ENCODE results near the gene LGMN.

Gene LGMN

DNA sequence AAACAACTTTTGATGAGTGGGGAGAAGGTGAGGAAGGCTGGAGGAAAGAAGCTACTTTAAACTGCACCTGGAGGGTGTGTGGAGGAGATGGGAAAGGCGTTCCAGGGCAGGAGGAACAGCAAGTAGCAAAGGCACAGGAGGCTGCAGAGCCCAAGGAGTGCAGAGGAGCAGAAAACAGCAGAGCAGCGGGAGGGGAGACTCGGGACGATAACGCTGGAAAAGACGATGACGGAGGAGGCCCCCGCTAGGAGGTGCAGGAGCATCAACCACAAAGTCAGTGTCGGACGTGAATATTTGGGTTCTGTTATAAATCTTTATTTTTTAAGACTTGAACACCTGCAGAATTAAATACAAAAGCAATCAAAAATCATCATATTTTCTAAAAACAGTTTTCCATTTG, 44.9 kb downstream of the LGMN start:
- no peak overlapping the region for H3K27ac ChIP-seq
- DNase-seq (ENCODE audit: low read depth, low spot score), result no peak

- H3K27ac ChIP-seq, result no peak overlapping the region
- no peak for DNase-seq (ENCODE audit: low read depth, low spot score)
These were observed 45.9 kb downstream of the LGMN start for GRCh38 chr14:92702441-92702918.

DNA sequence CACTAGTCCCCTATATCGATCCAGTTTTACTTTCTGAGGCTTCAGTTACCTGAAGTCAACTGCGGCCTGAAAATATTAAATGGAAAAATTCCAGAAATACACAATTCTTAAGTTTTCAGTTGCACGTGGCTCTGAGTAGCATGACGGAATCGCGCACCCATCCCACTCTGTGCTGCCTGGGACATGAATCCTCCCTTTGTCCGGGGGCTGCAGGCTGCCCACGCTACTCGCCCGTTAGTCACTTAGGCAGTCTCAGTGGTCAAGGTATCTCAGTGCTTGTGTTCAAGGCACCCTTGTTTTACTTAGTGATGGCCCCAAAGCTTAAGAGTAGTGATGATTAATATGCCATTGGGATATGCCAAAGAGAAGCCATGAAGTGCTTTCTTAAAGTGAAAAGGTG, 46.6 kb downstream of the LGMN start:
- no peak overlapping the region for H3K27ac ChIP-seq
- no peak for DNase-seq (ENCODE audit: low read depth, low spot score)

DNA sequence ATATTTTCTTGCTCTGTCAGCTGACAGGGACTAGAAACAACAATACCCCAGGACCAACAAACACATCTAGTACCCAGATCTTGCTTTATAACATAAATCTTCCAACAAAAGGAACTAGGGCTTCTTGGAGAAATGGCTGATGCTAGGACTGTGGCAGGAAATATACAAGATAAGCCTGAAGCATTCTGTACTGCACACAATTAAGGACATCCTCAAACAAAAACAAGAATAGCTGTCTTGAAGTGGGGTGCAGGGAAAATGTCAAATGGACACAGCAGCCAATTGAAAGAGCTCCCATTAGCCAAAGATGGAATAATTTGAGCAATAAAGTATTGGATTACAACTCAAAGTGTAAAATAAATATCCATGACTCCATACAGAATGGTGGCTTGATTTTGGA, 50.0 kb downstream of the LGMN start:
- H3K27ac ChIP-seq, result no peak overlapping the region
- DNase-seq (ENCODE audit: low read depth, low spot score), result no peak

DNA sequence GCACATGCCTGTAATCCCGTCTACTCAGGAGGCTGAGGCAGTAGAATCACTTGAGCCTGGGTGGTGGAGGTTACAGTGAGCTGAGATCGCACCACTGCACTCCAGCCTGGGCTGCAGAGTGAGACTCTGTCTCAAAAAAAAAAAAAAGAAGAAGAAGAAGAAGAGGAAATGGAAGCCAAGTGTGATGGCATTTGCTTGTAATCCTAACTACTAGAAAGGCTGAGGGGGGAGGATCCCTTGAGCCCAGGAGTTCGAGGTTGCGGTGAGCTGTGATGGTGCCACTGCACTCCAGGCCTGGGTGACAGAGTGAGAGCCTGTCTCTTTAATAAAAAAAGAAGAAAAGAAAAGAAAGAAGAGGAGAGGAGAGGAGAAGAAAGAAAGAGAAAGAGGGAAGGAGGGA, 52.1 kb downstream of the LGMN start:
- no peak for DNase-seq (ENCODE audit: low read depth, low spot score)
- H3K27ac ChIP-seq, result no peak overlapping the region

DNA sequence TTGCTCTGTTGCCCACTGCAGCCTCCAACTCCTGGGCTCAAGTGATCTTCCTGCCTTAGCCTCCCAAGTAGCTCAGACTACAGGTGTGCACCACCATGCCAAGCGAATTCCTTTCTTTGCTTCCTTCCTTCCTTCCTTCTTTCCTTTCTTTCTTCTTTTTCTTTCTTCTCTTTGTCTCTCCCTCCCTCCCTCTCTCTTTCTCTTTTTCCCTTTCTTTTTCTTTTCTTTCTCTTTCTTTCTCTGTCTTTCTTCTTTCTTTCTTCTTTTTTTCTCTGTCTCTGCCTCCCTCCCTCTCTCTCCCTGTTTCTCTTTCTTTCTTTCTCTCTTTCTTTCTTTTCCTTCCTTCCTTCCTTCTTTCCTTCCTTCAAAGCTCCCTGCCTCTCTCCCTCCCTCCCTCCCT, 52.9 kb downstream of the LGMN start:
- DNase-seq (ENCODE audit: low read depth, low spot score), result no peak
- no peak overlapping the region for H3K27ac ChIP-seq

GRCh38 chr14:92694807-92695206, 53.6 kb downstream of the LGMN start:
- H3K27ac ChIP-seq, result no peak overlapping the region
- no peak for DNase-seq (ENCODE audit: low read depth, low spot score)

DNA sequence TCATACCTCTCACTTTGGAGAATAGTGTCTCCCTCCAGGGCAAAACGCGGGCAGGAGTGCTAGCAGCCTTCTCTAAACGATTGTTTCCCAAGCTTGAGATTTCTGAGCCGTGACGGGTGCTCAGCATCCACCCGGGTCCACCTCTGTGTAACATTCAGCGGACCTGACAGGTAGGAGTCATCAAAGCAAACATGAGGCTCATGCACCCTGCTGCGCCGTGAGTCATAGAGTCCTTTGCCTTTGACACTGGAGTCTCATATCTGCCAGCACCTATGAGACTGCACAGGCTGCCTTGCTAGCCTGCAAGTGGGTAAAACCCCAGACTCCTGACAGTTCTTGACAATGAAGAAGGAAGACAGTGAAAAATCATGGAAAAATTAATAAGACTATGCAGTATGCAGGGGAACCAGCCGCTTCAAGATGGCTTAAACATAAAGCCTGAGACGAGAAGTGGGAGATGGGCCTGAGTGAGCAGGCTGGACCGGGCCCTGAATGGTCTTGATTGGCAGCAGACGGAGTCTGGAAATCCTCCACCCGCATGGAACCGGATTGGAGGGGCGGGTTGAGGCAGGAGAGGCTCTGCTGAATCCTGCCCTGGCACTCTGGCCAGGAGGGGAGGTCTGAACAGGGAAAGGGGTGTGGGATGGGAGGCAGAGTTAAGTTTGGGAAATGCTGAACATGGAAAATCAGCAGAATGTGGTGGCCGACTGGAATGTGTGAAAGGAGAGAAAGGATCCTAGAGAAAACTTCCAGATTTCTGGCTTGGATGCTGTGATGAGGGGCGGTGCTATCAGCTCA, 54.2 kb downstream of the LGMN start:
- no peak overlapping the region for H3K27ac ChIP-seq
- no peak for DNase-seq (ENCODE audit: low read depth, low spot score)

DNA sequence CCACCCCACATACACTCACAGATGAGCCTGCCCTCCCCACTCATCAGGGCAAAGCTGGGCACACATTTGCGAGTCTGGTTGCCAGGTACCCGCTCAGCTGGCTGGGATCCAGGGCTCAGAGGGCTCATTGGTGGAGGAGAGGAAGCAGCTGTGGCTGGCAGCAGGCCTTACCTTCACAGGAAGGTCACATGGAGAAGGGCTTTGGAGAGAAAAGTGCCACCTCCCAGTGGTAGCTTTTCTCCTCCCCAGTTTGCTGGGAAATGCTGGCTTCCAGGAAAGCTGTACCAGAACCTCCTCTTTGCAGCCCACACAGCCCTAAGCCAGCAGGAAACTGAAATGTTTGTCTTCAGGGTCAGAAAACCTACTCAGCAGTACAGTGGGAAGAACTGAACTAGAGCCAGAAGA, 55.6 kb downstream of the LGMN start:
- no peak overlapping the region for H3K27ac ChIP-seq
- no peak for DNase-seq (ENCODE audit: low read depth, low spot score)

DNA sequence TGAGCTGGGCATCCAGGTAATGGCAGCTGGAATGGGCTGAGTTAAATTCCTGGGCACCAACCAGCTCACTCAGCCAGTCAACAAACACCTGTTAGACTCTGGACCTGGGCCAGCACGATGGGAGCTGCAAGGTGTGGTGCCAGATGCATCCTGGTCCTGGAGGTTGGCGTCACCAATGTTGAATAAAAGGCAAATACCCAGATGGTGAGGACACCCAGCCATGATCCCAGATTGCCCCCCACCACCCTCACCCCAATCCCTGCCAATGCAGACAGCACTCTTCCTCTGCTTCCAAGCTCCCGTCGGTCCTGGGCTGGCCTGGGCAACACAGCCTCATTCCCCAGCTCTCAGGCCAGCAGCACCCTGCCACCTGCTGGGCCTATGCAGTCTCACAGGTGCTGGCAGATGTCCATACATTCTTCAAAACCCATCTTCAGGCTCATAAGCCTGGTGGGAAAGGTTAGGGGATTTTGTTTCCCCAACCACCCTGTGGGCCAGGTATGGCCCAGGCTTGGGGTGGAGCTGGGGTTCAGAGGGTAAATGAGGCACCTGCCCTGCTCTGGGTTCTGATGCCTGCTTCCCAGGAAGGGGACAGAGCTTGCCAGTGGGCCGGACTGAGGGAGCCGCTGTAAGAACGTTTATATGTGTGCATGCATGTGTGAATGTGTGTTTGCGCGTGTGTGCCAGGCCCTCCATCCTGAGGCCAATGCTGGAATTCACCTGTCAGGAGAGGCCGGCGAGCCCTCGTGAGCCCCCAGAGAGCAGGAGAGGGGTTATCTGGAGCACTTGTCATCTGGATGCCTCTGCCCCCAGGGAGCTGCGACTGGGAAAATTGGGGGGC, 58.0 kb downstream of the LGMN start:
- no peak for DNase-seq (ENCODE audit: low read depth, low spot score)
- H3K27ac ChIP-seq, result no peak overlapping the region

DNA sequence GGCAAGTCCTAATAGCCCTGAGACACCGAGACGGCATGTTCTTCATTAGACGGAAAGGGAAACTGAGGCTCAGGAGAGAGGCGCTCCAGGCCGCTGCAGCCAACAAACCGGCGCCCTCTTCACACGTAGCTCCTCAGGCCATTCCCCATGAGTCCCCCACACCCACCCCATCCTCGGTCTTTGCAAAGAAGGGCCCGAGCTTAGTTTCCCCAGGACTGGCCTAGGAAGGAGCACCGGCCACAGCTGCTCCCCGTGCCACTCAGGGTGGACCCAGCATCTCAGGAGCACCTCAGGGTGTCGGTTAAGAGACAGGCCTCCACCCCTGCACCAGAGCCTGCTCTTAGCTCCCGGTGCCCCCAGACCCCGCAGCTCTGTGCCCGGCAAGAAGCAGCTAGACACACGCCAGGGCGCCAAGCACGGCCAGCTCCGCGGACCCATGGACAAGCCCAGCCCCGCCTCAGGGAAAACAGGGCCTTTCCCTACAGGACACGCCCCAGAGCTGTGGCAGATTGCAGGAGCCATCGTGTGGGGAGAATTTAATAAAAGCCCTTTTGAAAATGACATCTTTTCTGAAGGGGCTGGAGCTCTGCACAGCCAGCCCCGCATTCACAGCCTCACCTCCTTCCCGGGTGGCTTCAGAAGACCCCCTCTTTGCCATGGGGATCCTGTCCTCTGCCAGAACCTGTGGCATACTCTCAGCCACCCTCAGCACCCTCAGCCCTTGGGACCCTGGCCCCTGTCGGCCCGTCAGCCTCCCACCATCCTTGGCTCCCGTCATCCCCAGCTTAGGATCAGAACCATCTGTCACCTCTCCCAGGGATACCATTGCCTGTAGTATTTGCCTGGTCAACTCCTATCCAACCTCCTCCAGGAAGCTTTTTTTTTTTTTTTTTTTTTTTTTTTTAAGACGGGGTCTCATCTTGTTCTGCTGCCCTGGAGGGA, 59.7 kb downstream of the LGMN start:
- no peak overlapping the region for H3K27ac ChIP-seq
- DNase-seq (ENCODE audit: low read depth, low spot score), result no peak

GRCh38 chr14:92687681-92688433, 60.6 kb downstream of the LGMN start:
- no peak overlapping the region for H3K27ac ChIP-seq
- no peak for DNase-seq (ENCODE audit: low read depth, low spot score)

DNA sequence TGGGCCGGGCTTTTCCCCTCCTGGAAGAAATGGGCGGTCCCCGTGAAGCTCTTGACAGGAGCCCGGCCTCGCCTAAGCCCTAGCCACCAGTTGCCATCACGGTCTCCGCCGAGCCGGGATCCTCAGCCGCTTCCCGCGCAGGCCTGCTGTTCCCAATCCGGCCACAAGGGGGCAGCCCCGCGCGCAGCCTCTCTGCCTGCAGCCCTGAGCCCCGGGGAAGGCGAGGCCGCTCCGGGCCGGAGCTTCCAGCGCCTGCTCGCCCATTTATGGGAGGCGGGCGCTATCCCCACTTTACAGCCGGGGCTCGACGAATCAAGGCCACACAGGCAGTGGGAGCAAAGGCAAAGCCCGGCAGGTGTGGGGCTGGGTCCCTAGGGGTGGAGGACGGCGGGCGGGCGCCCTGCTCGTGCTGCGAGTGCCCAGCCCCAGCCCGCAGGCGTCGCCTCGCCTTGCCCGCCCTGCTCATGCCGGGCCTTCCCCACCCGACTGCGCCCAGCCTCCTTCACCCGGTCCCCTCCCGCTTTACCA, 61.5 kb downstream of the LGMN start:
- no peak overlapping the region for H3K27ac ChIP-seq
- DNase-seq (ENCODE audit: low read depth, low spot score), result no peak

- DNase-seq (ENCODE audit: low read depth, low spot score), result no peak
- no peak overlapping the region for H3K27ac ChIP-seq
These were observed 62.0 kb downstream of the LGMN start for GRCh38 chr14:92686411-92686899.

DNA sequence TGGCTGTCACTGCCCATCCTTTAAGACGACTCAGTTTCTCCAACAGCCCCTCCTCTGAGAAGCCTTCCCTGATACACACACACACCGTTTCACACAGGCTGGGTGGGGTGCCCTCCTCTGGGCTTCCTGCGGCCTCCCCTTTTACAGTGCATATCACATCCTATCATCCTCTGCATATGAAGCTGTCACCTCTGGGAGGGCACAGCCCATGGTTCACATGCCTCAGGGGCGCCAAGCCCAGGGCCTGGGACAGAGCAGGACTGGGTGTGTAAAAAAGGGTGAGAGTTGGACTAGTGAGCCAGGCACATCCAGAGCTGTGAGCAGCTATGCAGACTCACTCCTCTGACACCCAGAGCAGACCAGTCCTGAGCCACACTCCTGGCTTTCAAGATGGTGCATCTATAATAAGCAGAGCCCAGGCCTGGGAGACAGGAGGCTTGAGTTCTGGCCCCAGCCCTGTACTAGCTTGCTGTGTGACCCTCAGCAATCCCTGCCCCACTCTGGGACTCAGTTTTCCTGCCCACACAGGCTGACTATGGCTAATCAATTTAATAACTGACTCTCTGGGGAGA, 62.6 kb downstream of the LGMN start:
- H3K27ac ChIP-seq, result no peak overlapping the region
- no peak for DNase-seq (ENCODE audit: low read depth, low spot score)

DNA sequence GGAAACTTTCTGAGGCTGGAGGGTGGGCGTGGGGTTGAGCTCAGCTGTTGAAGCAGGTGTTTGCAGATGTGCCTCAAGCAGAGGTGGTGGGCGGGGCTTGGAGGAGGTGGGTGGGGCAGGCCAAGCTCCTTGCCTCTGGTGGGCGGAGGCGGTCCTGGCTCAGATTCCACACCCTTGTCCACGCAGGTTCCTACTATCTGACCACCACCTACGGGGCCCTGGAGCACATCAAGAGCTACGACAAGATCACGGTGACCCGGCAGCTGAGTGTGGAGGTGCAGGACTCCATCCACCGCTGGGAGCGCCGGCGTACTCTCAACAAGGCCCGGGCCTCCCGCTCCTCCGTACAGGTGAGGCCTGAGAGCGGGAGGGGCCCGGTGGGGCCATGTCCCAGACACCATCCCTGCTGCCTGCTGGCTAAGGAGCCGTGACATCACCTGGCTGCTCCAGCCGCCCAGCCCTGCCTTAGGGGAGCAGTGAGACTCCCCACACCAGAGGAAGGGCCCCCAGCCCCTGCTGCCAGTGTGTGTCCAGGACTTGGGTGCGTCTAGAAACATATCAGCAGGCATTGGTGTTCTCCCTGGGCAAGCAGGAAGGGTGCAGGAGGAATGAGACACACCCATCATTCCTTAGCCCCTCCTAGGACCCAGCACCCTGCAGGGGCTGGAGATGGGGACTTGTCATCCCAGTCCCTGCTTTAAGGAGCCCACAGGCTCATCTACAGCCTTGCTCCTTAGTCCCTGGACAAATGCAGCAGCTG, 63.4 kb downstream of the LGMN start:
- no peak for DNase-seq (ENCODE audit: low read depth, low spot score)
- no peak overlapping the region for H3K27ac ChIP-seq

- H3K27ac ChIP-seq, result no peak overlapping the region
- DNase-seq (ENCODE audit: low read depth, low spot score), result no peak
These were observed 65.4 kb downstream of the LGMN start for GRCh38 chr14:92683041-92683440.
